ENCODE data around the gene MS4A8.
A peak's percentile ranks its signal among the peaks of the same experiment; 100 is the strongest.
"Not testable (repeated sequence)": the region's sequence is repeated elsewhere in the genome, so short reads cannot be mapped to it uniquely, and the experiment has no call there.

The MS4A8 gene

GRCh38 chr11:60725592-60725991 lies 26.2 kb downstream of the MS4A8 start:
- no peak for DNase-seq (ENCODE audit: low spot score)

DNA sequence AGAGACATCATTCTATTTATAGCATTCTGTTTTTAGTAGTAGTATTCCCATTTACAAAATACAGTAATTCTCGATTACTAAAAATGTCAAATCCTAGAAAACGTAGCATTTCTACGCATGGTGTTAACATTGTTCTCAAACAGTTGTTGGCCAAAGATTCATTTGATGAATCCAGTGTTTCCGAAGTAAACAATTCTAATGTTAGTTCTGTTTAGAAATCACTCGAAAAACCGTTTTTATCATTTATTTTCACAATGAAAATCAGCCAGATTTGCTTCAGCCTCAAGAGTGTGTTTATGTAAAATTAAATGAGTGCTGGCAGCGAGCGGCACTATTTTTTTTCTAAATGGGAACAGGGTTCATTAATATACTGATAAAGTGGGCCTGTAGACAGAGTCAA lies 32.2 kb downstream of the MS4A8 start:
- DNase-seq (ENCODE audit: low spot score): no peak

DNA sequence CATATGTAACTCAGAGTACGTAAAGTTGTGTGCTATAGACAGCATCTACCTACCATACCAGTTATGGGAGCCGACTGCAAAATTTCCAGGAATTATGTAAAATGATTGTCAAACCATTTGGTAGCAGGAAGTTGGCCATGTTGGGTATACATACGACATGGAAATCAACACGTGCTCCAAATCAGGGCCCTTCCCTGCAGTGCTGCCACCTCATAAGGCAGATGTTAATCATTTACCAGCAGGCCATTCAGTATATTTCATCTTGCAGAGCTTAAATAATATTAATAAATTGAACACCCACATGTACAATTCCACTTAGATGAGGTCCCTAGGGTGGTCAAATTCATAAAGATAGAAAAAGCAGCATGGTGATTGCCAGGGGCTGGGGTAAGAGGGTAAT lies 34.9 kb downstream of the MS4A8 start:
- DNase-seq (ENCODE audit: low spot score): no peak

- DNase-seq (ENCODE audit: low spot score): no peak
Observed at GRCh38 chr11:60739114-60739513, 39.7 kb downstream of the MS4A8 start.

- DNase-seq (ENCODE audit: low spot score): no peak
Observed at GRCh38 chr11:60740573-60740972, 41.2 kb downstream of the MS4A8 start.

- no peak for DNase-seq (ENCODE audit: low spot score)
Observed at GRCh38 chr11:60741421-60741820, 42.0 kb downstream of the MS4A8 start.

DNA sequence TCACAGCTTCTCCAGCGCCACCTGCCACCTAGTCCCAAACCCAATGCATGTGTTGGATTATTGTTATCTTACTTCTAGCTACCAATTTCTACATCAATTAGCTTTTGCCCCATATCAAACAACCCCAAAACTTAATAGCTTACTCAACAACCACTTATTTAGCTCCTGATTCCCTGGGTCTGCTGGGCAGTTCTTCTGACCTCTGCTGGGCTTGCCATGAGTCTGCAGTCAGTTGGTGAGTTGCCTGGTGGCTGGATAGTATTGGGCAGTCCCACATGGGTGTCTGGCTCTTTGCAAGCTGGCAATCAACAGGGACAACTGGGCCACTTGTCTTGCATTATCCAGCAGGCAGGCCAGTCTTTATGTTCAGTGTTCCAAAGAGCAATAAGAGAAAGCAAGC lies 43.6 kb downstream of the MS4A8 start:
- DNase-seq (ENCODE audit: low spot score): no peak

DNA sequence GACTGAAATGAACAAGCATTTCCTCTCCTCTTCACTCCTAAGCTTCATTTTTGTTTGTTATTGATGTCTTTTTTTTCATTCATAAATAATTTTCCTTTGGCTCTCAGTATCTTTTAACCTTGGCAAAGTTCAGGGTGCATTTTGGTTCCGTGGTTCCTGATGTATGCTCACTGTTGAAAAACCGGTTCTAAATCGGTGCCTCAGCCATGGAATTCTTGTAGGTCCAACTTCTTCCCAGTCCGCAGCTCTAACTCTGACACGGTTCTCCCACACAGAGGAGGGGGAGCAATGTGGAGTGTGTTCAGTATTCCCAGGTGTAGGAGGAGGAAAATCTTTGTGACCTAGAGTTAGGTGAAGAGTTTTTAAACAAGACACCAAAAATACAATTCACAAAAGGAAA lies 44.7 kb downstream of the MS4A8 start:
- no peak for DNase-seq (ENCODE audit: low spot score)

DNA sequence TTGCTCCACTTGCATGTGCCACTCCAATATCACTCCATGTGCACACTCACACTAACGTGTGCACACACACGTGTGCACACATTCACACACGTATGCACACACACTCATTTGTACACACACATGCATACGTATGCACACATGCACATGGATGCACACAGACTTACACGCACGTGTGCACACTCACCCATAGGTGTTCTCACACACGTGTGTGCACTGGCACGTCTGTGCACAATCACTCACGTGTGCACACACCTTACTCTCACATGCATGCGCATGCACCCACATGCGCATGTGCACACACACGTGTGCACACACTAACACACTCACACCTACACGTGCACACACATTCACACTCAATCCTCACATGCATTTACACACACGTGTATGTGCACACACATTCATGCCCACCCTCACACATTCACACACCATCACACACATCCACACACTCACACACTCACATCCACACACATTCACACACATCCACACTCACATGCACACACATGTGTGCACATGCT lies 48.0 kb downstream of the MS4A8 start:
- no peak for DNase-seq (ENCODE audit: low spot score)

DNA sequence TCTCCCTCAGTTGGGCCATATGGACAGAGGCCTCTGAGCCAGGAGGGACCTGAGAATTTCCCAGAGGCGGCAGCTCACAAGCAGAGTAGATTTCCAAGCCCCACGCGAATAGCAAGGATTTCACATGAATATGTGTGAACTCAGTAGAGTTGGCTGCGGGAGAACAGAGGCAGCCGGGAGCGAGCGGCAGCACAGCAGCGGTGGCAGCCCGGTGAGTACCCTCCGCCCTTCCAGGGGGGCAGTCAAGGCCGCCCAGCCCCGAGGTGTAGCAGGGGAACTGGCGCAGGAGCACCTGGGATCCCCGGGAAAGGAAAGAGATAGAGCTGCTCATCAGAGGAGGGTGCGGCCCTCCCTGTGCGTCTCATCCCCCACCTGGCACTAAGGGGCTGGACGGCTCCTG lies 48.8 kb downstream of the MS4A8 start:
- DNase-seq (ENCODE audit: low spot score): no peak

DNA sequence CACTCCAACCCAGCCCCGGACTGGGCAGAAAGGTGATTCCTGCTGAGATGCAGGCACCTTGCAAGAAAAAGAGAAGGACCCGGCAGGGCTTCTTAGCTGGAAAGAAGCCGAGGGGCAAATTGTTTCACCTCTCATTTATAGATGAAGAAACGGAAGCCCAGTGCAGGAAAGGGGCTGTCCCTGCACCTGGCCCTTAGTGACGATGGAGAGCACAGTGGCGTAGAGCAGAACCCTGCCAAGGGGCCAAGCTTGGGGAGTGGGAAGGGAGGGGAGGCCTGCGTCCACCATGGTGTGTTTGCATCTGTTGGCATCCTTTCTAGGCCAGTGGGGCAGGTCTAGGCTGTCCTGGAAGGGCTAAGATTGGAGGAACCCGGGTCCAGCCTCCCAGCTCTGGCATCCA lies 49.4 kb downstream of the MS4A8 start:
- no peak for DNase-seq (ENCODE audit: low spot score)

- DNase-seq (ENCODE audit: low spot score): no peak
Observed at GRCh38 chr11:60750911-60751310, 51.5 kb downstream of the MS4A8 start.

DNA sequence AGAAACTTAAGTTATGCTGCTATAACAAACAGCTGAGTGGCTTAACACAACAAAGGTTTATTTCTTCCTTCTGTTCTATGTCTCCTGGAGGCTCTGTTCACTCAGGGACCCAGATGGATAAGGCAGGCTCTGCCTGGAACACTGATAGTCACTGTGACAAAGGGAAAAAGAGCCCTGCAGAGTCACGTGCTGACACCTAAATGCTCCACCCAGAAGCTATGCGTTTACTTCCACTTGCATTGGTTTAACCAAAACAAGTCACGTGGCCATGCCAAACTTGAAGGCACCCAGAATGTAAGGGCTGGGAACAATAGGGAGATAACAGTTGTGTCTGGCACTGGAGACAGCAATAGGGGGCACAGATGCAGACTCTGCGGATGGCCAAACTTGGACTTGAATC lies 53.9 kb downstream of the MS4A8 start:
- DNase-seq (ENCODE audit: low spot score): no peak

DNA sequence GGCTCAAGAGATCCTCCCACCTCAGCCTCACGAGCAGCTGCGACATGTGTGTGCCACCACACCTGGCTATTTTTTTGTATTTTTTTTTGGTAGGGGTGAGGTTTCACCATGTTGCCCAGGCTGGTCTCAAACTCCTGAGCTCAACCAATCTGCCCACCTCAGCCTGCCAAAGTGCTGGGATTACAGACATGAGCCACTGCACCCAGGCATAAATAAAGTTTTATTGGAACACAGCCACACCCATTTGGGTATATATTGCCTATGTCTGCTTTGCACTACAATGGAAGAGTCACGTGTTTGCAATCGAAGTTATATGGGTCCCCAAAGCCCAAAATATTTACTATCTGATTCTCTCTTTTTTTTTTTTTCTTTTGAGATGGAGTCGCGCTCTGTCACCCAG lies 55.5 kb downstream of the MS4A8 start:
- no peak for DNase-seq (ENCODE audit: low spot score)

GRCh38 chr11:60756307-60757032 lies 57.1 kb downstream of the MS4A8 start, which contains the start of gene MS4A15:
MS4A15 (plus strand) TSS chr11:60756867; CDS start chr11:60763734, 6,867 bp downstream.
- peak; percentile 70 for DNase-seq (ENCODE audit: low spot score)

GRCh38 chr11:60757231-60757800 lies 57.9 kb downstream of the MS4A8 start:
- no peak for DNase-seq (ENCODE audit: low spot score)

- DNase-seq (ENCODE audit: low spot score): not testable (repeated sequence)
Observed at GRCh38 chr11:60758671-60759070, 59.3 kb downstream of the MS4A8 start.

DNA sequence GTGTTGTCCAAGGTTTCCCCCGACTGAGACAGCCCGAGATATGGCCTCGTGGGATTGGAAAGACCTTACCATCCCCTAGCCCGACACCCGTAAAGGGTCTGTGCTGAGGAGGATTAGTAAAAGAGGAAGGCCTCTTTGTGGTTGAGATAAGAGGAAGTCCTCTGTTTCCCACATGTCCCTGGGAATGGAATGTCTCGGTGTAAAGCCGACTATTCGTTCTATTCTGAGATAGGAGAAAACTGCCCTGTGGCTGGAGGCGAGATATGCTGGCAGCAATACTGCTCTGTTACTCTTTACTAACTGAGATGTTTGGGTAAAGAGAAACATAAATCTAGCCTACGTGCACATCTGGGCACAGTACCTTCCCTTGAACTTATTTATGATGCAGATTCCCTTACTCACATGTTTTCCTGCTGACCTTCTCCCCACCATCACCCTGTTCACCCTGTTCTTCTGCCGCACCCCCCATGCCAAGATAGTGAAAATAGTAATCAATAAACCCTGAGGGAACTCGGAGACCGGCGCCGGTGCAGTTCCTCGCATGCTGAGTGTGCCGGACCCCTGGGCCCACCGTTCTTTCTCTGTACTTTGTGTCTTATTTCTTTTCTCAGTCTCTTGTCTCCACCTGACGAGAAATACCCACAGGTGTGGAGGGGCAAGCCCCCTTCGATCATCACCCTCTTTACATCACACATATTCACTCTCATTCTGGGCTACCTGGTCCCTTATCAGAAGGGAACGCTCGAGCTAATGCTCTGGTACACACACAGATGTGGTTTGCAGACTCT lies 60.2 kb downstream of the MS4A8 start:
- DNase-seq (ENCODE audit: low spot score): not testable (repeated sequence)

DNA sequence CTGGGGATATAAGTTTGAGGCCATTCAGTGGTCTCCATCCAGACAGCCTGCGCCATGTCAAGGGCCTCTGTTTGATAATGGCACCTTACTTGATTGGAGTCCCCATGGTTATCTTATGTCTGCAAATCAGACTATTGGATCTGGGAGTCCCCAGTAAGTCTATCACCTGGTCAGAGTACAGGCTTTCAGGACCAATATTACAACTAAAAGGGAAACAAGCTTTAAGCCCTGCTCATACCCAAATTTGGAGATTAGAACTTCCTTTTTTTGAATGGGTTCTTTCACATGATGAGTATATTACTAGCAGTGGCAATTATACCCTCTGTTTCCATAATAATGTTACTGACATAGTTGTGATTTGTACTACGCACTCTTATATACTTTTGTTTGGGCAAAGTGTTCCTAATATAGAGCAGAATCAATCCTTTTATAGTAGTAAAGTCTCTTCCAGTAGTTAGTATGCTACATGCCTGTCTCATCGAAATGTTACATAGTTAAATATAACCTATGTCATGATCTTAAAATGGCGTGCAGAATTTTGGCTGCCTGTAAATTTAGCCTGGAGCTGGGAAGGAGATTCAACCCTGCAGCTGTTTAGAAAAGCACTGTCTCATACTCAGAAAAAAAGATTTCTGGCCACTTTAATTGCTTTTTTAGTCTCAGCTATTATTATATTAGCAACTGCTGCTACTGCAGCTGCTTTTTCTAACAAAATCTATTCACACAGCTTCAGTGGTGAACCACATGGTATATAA lies 62.2 kb downstream of the MS4A8 start:
- DNase-seq (ENCODE audit: low spot score): no peak

DNA sequence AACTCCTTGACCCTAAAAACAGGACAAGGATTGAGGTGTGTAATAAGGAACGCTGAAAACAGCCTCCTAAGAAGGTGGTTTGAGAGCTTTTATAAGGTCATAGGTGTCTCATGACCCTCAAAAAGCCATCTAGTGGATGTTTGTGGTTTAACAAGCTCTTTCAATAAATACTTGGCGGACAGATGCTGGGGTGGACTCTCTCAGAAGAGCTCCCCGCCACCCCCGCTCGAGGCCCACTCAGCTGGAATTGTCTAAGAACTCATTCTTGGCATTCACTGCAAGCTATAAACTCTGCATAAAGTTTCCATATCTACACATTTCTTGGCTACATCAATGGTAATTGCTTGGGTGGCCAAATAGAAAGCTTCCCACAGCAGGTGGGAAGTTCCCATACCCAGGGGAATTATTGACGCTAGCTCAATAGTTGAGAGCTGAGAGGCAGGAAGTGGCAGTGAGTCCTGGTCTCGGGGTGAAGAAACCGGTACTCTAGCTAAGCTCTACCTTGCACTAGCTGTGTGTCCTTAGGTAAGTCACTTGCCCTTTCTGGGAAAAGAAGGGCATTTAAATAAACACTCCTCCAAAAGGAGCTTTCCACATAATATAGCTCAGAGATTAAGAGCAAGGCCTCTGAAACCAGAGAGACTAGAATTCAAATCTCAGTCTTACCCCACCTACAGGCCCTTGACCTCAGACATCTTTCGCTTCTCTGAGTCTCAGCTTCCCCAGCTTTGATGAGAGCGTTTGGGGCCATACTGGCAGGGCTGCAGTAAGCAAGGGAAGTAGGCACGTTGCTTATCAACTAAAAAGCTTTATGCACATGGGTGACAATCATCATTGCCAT lies 63.7 kb downstream of the MS4A8 start:
- DNase-seq (ENCODE audit: low spot score): no peak

- DNase-seq (ENCODE audit: low spot score): no peak
Observed at GRCh38 chr11:60763692-60764369, 64.4 kb downstream of the MS4A8 start.

All from D341Med (cell line).